Daoy (cell line): ENCODE data around the gene TMEM213. TPM values are rescaled to one million over a fixed set of nuclear protein-coding genes. Genes with fewer than 3 reads are reported as not detected.

ENCODE experiments used
- DNase-seq: peaks from one replicate; pipeline ENCODE4 v3.0.0-alpha.2; 2015; ENCODE audit warnings: low read depth
- total RNA-seq: library from RNA; depleted of rRNA; stranded (reverse); fragments of >200 nt; shearing (Covaris generic); gene quantifications from 2 replicates; pipeline ENCODE4 v1.2.3, GENCODE V29; 2014

TMEM213 gene
- total RNA-seq, 1 experiment from 2014 or later: not detected

DNA sequence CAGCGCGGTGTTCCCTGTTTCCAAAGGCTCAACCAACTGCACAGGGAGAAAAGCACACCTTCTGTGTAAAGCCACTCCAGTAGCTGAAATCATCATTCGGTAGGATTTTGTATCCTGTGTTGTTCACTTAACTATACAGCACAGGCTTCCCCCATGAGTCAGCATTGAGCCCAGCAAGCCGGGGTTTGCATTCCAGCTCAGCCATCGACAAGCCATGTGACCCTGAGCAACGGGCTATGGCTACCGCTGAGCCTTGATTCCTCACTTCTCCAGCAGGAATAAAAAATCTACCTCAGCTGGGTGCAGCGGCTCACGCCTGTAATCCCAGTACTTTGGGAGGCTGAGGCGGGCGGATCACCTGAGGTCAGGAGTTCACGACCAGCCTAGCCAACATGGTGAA, 44.3 kb downstream of the TMEM213 start:
- DNase-seq: peak; percentile 89

DNA sequence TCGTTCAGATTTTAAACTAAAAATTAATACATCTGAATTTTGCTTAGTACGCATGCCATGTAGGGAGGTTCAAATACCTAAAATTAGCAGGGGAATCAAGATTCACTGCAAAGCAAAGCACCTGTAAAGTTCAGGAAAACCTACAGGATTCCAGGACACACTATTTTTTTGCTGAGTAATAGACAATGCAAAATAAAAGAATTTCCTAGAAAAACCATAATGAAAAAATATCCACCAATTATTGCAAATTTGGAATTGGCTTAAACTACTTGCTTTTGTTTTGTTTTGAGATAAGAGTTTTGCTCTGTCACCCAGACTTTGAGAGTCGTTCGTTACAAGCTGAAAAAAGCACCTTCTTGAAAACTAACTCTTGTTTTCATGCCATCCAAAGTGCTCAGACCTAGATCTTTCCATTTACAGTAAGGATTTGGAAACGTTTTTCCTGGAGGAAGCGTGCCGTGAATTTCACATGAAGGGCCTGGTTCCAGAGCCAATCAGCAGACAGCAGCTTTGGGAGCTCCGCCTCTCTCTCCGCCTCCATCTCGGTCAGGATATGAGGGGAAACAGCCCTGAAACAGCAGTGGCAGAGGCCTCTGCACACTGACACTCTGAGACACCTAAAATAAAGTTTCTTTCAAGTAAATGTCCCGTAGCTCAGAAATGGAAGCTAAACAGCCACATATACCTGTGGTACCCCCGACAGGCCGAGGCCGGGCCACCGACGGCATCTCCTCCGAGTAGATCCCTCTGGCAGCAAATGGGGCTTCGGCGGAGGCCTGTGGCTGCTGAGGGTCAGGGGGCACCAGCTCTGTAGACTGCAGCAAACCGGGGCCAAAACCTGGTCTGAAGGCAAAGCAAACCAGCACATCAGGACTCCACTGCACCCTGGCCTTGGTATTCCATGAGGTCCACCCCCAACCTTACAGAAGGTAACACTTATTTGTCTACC, 46.1 kb downstream of the TMEM213 start:
- no peak for DNase-seq

- no peak for DNase-seq
These were observed 47.9 kb downstream of the TMEM213 start for GRCh38 chr7:138845711-138846110.

GRCh38 chr7:138848056-138848980, 50.5 kb downstream of the TMEM213 start:
- no peak for DNase-seq

DNA sequence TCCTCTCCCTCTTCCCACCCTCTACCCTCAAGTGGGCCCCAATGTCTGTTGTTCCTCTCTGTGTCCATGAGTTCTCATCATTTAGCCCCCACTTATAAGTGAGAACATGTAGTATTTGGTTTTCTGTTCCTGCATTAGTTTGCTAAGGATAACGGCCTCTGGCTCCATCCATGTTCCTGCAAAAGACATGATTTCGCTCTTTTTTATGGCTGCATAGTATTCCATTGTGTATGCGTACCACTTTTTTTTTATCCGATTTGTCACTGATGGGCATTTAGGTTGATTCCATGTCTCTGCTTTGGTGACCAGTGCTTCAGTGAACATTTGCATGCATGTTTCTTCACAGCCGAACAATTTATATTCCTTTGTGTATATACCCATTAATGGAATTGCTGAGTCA, 51.9 kb downstream of the TMEM213 start:
- no peak for DNase-seq

DNA sequence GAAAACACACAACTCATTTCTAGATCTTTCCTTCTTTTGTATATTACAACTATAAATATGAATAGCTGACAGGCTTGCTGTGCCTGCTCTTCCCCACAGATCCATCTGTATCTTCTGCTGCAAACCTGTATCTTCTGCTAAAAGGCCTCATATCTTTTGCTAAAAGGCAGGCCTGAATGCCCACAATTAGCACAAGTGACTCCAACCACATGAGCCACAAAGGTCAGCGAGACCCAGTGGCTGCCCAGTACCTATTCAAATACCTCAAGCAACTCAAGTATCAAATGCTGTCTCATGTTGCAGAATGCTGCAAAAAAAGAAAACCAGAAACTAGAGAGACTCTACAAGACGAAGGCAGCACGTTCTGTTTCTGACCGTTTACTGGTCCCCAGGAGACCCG, 54.7 kb downstream of the TMEM213 start:
- no peak for DNase-seq

GRCh38 chr7:138853448-138853847, 55.7 kb downstream of the TMEM213 start:
- DNase-seq: no peak

DNA sequence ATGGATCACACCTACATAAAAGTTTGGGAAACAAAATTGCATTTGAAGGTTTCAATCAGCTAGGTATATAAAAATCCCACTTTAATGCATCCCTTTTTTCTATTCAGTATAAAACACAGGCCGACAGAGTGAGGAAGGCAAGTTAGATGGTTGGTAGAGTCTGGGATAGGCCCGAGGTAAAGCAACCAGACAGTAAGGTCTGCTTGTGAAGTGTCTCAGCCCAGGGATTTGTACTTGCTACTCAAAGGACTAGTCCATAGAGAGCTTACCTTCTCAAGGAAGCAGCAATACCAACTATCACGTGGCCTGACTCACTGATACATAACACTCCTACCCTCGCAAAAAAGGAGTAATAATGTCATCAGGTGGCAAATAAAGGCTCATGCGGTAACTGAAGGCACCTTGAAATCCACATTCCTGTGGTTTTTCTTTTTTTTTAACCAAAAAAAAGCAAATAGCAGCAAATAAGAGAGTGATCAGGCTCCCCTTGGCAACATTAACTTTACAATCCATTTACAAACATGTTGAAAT, 56.4 kb downstream of the TMEM213 start:
- no peak for DNase-seq

DNA sequence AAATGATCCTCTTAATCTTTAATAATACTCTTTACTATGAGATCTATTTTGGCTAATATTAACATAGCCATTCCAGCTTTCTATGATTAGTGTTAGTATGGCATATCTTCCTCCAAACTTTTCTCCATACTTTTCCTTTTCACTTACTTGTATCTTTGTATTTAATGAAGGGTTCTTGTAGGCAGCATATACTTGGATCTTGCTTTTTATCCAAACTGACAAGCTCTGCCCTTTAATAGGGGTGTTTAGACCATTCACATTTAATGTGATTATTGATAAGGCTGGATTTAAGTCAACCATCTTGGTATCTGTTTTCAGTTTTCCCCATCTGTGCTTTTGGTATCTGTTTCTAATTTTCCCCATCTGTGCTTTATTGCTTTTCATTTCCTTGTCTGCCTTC, 59.9 kb downstream of the TMEM213 start:
- DNase-seq: no peak

DNA sequence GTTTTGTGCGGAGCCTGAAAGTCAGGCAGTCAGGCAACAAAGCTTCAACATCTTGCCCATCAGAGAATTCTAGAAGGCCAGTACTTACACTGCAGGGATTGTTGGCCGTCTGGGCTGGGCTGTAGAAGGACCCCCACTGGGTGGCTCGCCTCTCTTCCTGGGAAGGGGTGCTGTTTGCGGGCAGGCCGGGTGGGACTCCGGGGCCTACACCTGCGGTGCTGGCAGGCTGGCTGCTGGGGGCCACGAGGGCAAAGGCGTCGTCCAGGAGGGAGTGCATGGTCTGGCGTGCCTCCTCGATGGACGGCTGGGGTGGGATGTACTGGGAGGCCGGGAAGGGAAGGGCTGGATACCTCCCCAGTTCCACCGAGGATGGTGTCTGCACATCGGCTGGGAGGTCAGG, 63.3 kb downstream of the TMEM213 start:
- no peak for DNase-seq

- DNase-seq: no peak
These were observed 66.1 kb downstream of the TMEM213 start for GRCh38 chr7:138863931-138864330.

DNA sequence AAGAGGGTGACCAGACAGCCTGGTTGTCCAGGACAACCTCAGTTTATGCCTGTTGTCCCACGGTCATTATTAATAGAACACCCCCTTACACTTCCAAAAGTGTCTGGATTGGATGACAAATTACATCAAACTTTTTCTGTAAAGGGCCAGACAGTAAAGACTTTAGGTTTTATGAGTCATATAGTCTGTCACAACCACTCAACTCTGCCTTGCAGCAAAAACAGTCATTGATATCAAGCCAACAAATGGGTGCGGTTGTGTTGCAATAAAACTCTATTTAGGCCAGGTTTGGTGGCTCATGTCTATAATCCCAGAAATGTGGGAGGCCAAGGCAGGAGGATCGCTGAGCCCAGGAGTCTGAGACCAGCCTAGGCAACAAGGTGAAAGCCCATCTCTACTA, 66.9 kb downstream of the TMEM213 start:
- peak; percentile 69 for DNase-seq

DNA sequence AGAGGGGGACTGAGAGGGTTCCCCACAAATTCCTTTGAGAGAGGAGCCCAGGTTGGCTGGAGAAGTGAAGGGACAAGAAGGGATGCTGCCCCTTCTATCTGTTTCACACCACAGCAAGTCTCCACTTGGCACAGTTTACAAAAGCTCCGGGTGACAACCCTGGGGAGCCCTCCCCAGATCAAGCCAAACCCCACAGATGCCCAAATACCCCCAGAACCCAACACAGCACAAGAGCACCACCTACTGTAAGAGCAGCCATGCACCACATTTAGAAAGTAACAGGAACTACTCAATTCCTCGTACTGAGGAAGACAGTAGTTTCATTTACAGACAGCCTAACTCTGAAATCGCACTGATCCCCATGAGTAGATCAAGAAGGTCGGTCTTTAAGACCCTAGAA, 68.0 kb downstream of the TMEM213 start:
- DNase-seq: no peak

DNA sequence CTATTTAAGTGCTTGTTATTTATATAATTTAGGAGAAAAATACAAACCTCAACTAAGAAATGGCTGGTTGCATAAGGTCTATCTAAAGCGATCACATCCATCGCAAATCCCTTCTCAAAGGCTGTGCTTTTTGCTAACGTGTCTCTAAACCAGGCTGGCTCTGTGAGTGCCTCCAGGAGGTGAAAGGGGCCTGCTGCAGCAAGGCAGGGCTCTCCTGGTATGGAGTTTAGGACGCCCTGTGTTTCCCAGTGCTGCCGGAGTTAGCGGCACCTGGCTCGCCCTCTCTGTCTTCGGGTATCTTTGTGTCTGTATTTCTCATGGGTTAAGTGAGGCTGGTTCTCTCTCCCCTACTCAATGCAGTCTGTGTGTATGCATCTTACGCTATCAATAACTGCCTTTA, 68.6 kb downstream of the TMEM213 start:
- no peak for DNase-seq

DNA sequence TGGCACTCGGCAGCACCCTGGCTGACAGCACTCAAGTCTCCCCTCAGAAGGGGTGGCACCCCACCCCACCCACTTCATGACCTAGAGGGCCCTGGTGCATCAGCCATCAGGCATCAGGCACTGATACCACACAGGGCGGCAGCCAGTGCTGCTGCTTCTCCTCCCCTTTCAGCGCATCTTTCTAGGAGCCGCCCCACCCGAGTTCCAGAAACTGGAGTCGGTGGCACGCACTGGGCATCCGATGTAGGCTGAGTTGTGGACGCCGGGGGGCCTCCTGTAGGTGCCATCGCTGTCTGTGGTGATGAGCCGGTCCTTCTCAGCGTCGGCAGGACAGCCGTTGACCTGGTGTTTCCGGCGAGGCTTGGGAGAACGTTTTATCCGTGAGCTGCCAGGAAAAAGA, 70.0 kb downstream of the TMEM213 start:
- no peak for DNase-seq

DNA sequence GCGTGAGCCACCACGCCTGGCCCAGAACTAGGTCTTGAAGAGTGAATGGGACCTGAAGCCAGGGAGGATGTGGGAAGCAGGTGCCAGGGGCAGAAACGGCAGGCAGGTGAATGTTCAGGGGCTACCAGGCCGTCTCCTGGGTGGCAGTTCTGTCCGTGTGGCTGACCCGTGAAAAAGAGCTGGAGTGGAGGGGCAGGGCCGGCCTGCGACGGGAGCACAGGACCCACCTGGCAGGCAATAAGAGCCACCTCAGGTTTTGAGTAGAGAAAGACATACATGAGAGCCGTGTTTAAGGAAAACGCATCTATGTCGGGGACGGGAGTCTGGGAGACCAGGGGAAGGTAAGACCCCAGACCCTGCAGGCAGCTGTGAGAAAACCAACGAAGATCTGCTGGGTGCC, 70.9 kb downstream of the TMEM213 start:
- DNase-seq: no peak

DNA sequence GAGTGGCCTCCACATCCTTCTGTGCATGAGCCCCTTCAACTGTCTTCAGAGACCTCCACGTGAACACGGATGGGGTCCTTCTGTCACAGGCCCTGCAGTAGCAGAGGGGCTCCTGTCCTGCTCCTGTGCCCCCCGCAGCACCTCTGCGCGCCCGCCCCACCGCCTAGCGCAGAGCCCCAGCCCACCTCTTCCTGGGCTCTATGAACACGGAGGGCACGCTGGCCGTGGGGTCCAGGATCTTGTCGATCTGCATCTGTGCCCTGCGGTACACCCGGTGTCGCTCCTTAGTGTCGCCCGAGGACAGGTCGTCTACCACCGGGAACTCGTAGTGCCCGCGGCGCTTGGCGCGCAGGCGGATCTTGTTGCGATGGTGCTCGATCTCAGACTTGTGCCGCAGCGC, 71.6 kb downstream of the TMEM213 start:
- no peak for DNase-seq

DNA sequence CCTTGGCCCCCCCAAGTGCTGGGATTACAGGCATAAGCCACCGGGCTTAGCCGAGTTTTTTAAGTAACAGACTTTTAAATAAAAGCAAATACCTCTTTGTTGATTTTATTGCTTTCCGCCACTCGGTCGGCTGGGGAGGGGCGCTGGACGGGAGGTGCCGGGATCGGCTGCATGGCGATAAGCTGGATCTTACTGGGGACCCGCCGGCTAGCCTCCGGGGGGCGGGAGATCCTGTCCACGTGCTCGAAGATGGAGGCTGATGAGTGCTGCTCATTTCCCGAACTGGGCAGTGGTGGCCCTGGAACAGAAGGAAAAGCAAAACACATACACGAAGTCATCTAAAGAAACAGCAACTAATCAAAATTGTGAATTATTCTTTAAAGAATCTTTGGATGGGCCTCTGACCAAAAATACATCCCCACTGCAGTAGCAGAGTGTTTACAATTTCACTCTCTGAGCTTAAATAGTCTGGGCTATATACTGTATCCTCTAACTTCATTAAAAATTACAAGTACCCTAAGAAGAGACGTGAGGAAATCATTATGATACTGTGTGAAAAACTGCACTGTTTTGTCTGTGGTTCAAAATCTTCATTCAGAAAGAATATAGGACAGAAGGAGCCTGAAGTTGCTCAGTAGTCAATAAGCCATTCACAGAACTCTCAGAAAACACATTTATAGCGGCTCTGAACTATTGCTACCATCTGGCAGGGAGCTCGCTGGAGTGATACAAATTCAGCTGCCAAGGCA, 73.4 kb downstream of the TMEM213 start:
- DNase-seq: no peak

DNA sequence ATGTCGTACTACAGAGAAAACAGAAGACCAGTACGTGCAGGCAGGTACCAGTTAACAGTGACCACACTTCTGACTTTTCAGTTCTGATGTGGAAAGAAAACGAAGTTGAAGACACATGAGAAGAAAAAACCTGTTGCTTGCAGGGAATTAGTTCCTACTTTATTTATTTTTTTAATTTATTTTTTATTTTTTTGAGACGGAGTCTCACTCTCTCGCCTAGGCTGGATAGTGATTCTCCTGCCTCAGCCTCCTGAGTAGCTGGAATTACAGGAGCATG, 74.0 kb downstream of the TMEM213 start:
- DNase-seq: no peak

DNA sequence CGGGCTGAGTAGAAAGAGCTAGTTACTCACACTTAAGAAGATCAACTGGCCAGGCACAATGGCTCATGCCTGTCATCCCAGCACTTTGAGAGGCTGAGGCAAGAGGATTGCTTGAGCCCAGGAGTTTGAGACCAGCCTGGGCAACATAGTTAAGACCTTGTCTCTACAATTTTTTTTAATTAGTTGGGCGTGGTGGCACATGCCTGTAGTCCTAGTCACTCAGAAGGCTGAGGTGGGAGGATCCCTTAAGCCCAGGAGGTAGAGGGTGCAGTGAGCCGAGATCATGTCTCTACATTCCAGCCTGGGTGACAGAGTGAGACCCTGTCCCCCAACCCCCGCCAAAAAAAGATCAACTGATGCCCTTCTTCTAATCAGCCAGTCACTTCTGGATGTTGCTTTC, 74.8 kb downstream of the TMEM213 start:
- DNase-seq: peak; percentile 61

DNA sequence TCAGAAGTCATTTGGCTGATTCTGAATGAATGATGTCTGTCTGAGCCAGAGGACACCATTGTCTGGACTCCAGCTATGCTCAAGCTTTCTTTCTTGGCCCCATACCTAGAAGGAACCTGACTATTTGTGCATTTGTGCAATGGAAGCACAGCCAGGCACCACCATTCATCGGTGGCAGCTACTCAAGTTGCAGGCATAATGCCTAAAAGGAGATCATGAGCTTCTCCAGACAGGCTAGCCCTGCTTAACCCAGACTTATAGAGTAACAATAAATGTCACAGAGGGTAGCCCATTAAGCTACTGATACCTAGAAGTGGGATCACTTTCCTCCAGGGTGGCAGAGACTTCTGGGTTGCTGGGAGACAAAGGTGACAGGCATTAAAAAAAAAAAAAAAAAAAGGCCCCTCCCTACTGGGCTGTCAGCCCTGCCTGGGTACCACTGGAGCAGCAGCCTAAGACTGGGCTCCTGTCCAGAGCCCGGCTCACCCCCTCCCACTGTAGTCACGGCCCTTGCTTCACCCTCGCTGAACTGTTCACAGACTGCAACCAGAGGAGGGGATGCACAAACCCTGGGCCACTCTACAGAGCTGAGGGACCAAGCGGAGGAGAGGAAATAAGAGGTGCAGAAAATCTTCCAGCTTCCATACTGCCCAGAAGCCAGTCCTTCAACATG, 75.6 kb downstream of the TMEM213 start:
- no peak for DNase-seq
